Activated B cell treated with CpG ODN at 0.5 μM for 24 hours (primary cell): ENCODE data around the gene UNC13B. TPM values are rescaled to one million over a fixed set of nuclear protein-coding genes. Genes with fewer than 3 reads are reported as not detected.

Experiments
- ATAC-seq: fragments of 200-7000 bp; cut with Tn5 transposase; one replicate; pipeline ENCODE4 v1.10.0; 2021; ENCODE audit warnings: low read depth, mild to moderate bottlenecking, moderate library complexity
- CTCF ChIA-PET: fragments of 350-600 bp; sonication (Branson Sonifier 250); formaldehyde crosslinking; loops from one replicate; lab custom pipeline; 2021; ENCODE audit warnings: antibody characterized with exemption; lab: Charles Lee
- POLR2A ChIA-PET: fragments of 350-600 bp; sonication (Branson Sonifier 250); formaldehyde crosslinking; loops from one replicate; lab custom pipeline; 2021; ENCODE audit warnings: antibody characterized with exemption; lab: Charles Lee
- DNase-seq: peaks from one replicate; pipeline ENCODE4 v3.0.0; 2022
- H3K27ac Mint-ChIP-seq: one replicate; pipeline ENCODE4 v1.8.0; 2020; ENCODE audit warnings: mixed read lengths
- H3K27me3 Mint-ChIP-seq: one replicate; pipeline ENCODE4 v1.8.0; 2021; ENCODE audit warnings: mixed read lengths
- H3K36me3 Mint-ChIP-seq: one replicate; pipeline ENCODE4 v1.8.0; 2021; ENCODE audit warnings: low read depth, mixed read lengths
- H3K4me1 Mint-ChIP-seq: one replicate; pipeline ENCODE4 v1.8.0; 2021; ENCODE audit warnings: mixed read lengths
- H3K4me3 Mint-ChIP-seq: one replicate; pipeline ENCODE4 v1.8.0; 2020; ENCODE audit warnings: mild to moderate bottlenecking, mixed read lengths
- H3K9me3 Mint-ChIP-seq: one replicate; pipeline ENCODE4 v1.8.0; 2020; ENCODE audit warnings: mixed read lengths
- intact Hi-C: fragments of 100-400 bp; cut with micrococcal nuclease; formaldehyde crosslinking; loops from one replicate; pipeline ENCODE4 v1.15.1; 2024
- total RNA-seq: library from RNA; stranded (reverse); gene quantifications from 2 replicates; pipeline ENCODE4 v1.2.3, GENCODE V29; 2022
- TF ChIP-seq, protein P1 (sequence below): fragments of 200-600 bp; IDR thresholded peaks from one replicate; pipeline ENCODE4 v1.8.0; 2022; ENCODE audit warnings: antibody characterized with exemption, mild to moderate bottlenecking

Gene UNC13B
- total RNA-seq, 1 donor from 2014 or later, result 0.53 TPM

DNA sequence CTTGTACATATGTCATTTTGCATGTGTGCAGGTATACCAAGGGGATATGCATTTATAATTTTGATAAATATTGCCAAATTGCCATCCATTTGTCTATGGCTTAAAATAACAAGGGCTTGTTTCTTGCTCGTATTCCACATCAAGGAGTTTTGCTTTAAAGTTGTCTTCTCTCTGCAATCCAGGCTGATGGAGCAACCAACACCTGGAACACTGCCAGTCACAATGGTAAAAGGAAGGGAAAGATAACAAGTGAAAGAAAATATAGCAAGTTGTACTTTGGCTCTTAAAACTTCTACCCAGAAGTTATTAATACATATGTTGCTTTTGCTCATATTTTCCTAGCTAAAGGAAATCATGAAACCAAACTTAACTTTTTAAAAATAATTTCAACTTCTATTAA lies 156.9 kb downstream of the UNC13B start:
- peaks cover 5% of the 10 kb centered on the region for H3K4me1 Mint-ChIP-seq
- H3K27ac Mint-ChIP-seq, result no peak overlapping the region
- ChIA-PET CTCF (no interaction called here), POLR2A (no interaction called here)
- no peak for ATAC-seq
- TF ChIP-seq, protein P1, sequence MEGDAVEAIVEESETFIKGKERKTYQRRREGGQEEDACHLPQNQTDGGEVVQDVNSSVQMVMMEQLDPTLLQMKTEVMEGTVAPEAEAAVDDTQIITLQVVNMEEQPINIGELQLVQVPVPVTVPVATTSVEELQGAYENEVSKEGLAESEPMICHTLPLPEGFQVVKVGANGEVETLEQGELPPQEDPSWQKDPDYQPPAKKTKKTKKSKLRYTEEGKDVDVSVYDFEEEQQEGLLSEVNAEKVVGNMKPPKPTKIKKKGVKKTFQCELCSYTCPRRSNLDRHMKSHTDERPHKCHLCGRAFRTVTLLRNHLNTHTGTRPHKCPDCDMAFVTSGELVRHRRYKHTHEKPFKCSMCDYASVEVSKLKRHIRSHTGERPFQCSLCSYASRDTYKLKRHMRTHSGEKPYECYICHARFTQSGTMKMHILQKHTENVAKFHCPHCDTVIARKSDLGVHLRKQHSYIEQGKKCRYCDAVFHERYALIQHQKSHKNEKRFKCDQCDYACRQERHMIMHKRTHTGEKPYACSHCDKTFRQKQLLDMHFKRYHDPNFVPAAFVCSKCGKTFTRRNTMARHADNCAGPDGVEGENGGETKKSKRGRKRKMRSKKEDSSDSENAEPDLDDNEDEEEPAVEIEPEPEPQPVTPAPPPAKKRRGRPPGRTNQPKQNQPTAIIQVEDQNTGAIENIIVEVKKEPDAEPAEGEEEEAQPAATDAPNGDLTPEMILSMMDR, result no peak
- no peaks in the 10 kb centered on the region for H3K36me3 Mint-ChIP-seq
- no peak overlapping the region for H3K4me3 Mint-ChIP-seq
- peaks cover 6% of the 10 kb centered on the region for H3K9me3 Mint-ChIP-seq
- no peak for DNase-seq
- intact Hi-C loops, result no loop called here
- H3K27me3 Mint-ChIP-seq, result no peaks in the 10 kb centered on the region

DNA sequence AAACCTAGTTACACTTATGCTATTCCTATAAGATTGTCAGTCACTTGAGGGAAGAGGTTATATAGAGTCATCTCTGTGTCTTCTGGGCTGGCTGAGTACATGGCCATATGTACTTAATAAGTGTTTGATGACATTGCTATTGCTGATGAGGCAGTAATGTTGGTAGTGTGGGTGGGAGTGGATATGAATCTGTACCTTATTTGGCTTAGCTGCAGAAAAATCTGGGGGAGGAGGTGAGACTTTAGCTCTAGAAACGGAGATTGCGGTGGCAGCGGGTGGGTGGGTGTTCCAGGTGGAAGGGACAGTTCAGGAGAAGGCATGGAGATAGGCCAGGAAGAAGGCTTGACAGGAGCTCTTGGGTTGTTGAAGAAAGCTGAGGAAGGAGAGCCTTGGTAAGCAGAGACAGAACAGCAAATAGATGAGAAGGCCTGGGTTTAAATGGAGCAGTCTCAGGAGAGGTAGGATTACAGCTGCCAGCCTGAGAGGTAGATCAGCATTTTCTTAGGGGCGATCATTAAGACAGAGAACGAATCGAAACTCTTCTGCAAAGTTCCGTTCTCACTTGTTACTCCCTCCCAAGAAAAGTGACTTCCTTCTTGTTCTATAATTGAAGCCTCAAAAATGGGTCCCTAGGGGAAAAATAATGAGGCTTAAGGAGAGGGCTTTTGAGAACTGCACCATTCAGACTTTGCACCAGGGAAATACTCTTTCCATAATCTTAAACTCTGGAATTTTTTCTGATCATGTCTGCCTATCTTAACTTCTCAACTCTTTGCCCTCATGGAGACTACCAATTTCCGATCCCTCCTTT lies 160.5 kb downstream of the UNC13B start:
- DNase-seq (no peak), ATAC-seq (no peak)
- POLR2A ChIA-PET, result no interaction called here
- TF ChIP-seq, protein P1, result no peak
- H3K27me3 Mint-ChIP-seq, result no peaks in the 10 kb centered on the region
- peaks cover 6% of the 10 kb centered on the region for H3K9me3 Mint-ChIP-seq
- H3K27ac Mint-ChIP-seq, result no peak overlapping the region
- H3K36me3 Mint-ChIP-seq, result no peaks in the 10 kb centered on the region
- H3K4me1 Mint-ChIP-seq, result peaks cover 5% of the 10 kb centered on the region
- H3K4me3 Mint-ChIP-seq, result no peak overlapping the region
- CTCF ChIA-PET, result no interaction called here
- intact Hi-C loops, result no loop called here

DNA sequence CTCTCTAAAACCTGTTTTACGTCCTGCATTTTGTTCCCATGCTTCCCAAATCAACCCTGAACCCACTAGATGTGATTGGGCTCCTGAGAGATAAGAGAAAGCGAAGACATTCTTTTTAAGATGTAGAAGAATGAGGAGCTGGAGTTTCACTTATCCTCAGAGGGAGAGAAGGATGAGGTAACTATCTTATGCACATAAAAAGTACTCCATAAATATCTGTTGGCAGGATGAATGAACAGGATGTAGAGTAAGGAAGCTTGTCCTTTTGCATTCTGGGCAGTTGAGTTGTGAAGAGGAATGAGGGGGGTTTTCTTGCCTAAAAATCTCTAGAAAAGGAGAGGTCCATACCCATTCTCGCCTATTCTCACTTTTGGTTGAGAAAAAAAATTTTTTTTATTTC lies 163.2 kb downstream of the UNC13B start:
- ChIA-PET CTCF (no interaction called here), POLR2A (no interaction called here)
- Mint-ChIP-seq H3K27ac (no peak overlapping the region), H3K36me3 (no peaks in the 10 kb centered on the region), H3K27me3 (peaks cover 4% of the 10 kb centered on the region), H3K4me1 (peaks cover 5% of the 10 kb centered on the region), H3K4me3 (no peak overlapping the region), H3K9me3 (peaks cover 1% of the 10 kb centered on the region)
- no peak for DNase-seq
- ATAC-seq, result no peak
- TF ChIP-seq, protein P1, result no peak
- intact Hi-C loops, result no loop called here

- Mint-ChIP-seq H3K27me3 (peaks cover 6% of the 10 kb centered on the region), H3K36me3 (no peaks in the 10 kb centered on the region), H3K27ac (no peak overlapping the region), H3K9me3 (no peaks in the 10 kb centered on the region), H3K4me1 (no peaks in the 10 kb centered on the region), H3K4me3 (no peak overlapping the region)
- ATAC-seq (no peak), DNase-seq (no peak)
- intact Hi-C loops, result no loop called here
- TF ChIP-seq, protein P1, result no peak
- ChIA-PET CTCF (no interaction called here), POLR2A (no interaction called here)
Measured at GRCh38 chr9:35333551-35333950, 171.7 kb downstream of the UNC13B start.

- Mint-ChIP-seq H3K27ac (no peak overlapping the region), H3K36me3 (no peaks in the 10 kb centered on the region), H3K27me3 (peaks cover 2% of the 10 kb centered on the region), H3K9me3 (no peaks in the 10 kb centered on the region), H3K4me3 (no peak overlapping the region), H3K4me1 (no peaks in the 10 kb centered on the region)
- DNase-seq, result no peak
- intact Hi-C loops, result no loop called here
- ChIA-PET CTCF (no interaction called here), POLR2A (no interaction called here)
- ATAC-seq, result no peak
- TF ChIP-seq, protein P1, result no peak
Measured at GRCh38 chr9:35335164-35335563, 173.4 kb downstream of the UNC13B start.
